Glomerular endothelial cell (primary cell): ENCODE results near the gene SNAP47. TPM values are rescaled to one million over a fixed set of nuclear protein-coding genes. Genes with fewer than 3 reads are reported as not detected.

Source experiments
- DNase-seq: peaks from one replicate; pipeline ENCODE4 v3.0.0-alpha.2; 2011; ENCODE audit warnings: low read depth, low spot score; ENCODE audit errors: extremely low read depth
- total RNA-seq: library from RNA; depleted of rRNA; stranded (reverse); fragments of >200 nt; gene quantifications from 2 replicates; pipeline ENCODE4 v1.2.3, GENCODE V29; 2015

SNAP47 gene
- total RNA-seq, 1 donor from 2014 or later, result 30.9 TPM

- no peak for DNase-seq
Observed at GRCh38 chr1:227731696-227732585, 3.3 kb upstream of the SNAP47 start.

- no peak for DNase-seq
Observed at GRCh38 chr1:227732586-227733308, 2.5 kb upstream of the SNAP47 start.

- DNase-seq, result no peak
Observed at GRCh38 chr1:227733309-227733705, 1.9 kb upstream of the SNAP47 start.

- DNase-seq, result no peak
Observed at GRCh38 chr1:227733751-227734545, 1.3 kb upstream of the SNAP47 start.

GRCh38 chr1:227734546-227734855, 734 bp upstream of the SNAP47 start:
- DNase-seq, result no peak

- no peak for DNase-seq
Observed at GRCh38 chr1:227735539-227736285, 477 bp downstream of the SNAP47 start.

GRCh38 chr1:227736814-227737432, 1.7 kb downstream of the SNAP47 start:
- DNase-seq, result no peak

GRCh38 chr1:227738820-227739219, 3.6 kb downstream of the SNAP47 start:
- DNase-seq, result no peak

GRCh38 chr1:227739636-227740035, 4.4 kb downstream of the SNAP47 start:
- no peak for DNase-seq

- DNase-seq, result no peak
Observed at GRCh38 chr1:227740401-227740960, 5.2 kb downstream of the SNAP47 start.

GRCh38 chr1:227741166-227741870, 6.1 kb downstream of the SNAP47 start:
- DNase-seq, result no peak

GRCh38 chr1:227742738-227743715, 7.8 kb downstream of the SNAP47 start:
- DNase-seq, result no peak

- no peak for DNase-seq
Observed at GRCh38 chr1:227744668-227745067, 9.4 kb downstream of the SNAP47 start.

- DNase-seq, result no peak
Observed at GRCh38 chr1:227745568-227746265, 10.5 kb downstream of the SNAP47 start.

GRCh38 chr1:227746676-227747075, 11.4 kb downstream of the SNAP47 start:
- no peak for DNase-seq

- DNase-seq, result no peak
Observed at GRCh38 chr1:227747382-227747781, 12.1 kb downstream of the SNAP47 start.

- DNase-seq, result no peak
Observed at GRCh38 chr1:227747948-227748495, 12.8 kb downstream of the SNAP47 start.
